EH (cell line): ENCODE data around the gene FCHSD2.
A peak's percentile ranks its signal among the peaks of the same experiment; 100 is the strongest.

Experiments
- DNase-seq: peaks from one replicate; pipeline ENCODE4 v3.0.0-alpha.2; 2015; ENCODE audit warnings: low read depth

The FCHSD2 gene

DNA sequence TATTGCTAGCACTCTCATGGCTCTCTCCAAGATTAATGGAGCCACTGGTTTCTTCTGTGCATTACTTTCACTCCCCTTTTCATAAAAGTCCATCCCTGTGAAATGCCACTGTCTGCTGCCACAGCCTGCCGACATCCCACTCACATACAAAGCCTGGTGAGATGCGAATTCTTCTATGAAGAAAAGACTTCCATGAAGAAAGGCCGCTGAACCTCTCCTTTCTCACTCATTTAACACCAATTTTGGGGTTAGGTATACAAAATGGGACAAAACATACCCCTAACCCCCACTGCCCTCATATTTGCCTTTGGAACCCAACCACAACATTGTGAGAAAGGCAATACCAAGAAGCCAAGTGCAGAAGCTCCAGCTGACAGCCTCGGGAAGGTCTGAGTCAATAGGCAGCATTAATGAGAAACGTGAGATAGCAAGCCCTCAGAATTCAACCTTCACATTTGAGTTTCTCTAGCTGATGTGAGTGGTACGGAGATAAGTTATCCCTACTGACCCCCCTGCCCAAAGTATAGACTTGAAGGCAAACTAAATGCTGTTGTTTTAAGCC lies 171.5 kb downstream of the FCHSD2 start:
- DNase-seq = no peak

DNA sequence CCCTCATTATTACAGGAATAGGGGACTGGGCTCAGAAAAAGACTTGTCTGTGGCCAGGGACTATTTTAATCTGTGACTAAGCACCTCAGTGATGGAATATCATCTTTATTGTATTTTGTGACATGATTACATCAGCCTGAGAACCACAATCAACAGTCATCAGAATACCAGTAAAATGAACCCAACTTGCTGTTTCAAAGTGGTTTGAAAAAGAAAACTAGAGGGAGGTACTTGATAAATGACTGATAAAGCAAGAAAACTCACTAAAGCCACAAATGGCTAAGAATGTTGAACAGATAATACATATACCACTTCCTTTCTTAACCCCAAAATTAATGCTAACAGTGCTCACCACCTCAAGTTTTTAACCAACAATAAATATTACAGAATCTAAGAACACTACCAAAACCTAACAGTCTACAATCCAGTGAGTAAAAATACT lies 172.2 kb downstream of the FCHSD2 start:
- peak; percentile 89 for DNase-seq

DNA sequence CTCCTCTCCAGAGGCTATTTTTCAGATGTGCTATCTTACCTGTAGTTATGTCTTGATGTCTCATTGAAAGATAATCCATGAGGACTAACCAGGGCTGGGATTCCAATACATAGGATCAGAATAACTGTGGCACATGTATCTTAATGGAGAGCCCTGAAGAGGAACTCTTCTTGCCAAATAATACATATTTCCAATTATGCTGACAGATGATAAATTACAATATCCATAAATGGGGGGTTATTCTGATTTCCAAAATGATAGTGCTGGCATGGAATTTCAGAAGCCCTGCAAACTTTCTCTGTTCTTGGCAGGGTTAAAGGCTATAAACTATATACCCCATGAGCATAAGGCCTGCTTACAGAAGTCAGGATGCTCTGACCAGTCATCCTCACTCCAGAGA lies 173.7 kb downstream of the FCHSD2 start:
- DNase-seq = no peak

DNA sequence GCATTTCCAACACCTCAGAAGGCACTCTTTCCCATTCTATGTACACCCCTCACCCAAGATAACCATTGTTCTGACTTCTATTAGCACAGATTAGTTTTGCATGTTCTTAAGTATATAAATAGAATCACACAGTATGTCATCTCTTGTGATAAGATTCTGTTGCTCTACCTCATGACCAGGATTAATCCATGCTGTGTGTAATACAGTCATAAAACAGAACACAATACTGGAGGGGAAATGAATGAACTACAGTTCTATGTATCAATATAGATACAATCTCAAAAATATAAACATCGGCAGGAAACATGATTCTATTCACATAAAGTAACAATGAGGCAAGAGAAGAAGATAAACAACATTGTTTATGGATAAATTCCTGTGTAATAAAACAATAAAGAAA lies 176.4 kb downstream of the FCHSD2 start:
- DNase-seq = no peak

DNA sequence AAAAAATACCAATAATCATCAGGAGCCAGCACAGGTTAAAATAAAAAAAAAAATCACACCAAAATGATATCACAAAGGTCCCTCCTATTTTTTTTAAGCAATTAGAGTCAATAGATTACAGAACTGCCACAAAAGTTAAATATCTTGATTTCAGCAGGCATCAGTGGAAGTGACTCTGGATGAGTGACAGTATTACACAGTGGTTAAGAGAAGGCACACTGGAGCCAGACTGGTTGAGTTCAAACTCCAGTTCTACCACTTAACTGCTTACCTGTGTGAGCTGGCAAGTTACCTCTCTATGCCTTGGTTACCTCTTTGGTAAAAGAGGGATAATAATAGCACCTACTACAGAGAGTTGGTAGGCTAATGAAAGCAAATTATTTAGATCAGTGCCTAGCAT lies 179.4 kb downstream of the FCHSD2 start:
- no peak for DNase-seq

DNA sequence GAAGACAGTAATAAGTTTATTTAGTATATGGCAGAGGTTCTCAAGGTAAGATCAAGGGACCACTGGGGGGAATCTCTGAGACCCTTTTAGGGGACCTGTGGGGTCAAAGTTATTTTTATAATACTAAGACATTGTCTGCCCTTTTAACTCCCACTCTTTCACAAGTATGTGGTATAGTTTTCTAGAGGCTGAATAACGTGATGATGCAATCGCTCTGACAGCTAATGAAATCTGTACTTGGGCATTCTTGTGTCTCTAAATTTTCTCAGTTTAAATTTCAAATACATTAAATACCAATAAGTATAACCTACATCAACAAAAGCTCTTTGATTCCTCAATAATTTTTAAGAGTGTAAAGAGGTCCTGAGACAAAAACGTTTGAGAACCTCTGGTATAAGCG lies 180.0 kb downstream of the FCHSD2 start:
- DNase-seq = peak; percentile 56

DNA sequence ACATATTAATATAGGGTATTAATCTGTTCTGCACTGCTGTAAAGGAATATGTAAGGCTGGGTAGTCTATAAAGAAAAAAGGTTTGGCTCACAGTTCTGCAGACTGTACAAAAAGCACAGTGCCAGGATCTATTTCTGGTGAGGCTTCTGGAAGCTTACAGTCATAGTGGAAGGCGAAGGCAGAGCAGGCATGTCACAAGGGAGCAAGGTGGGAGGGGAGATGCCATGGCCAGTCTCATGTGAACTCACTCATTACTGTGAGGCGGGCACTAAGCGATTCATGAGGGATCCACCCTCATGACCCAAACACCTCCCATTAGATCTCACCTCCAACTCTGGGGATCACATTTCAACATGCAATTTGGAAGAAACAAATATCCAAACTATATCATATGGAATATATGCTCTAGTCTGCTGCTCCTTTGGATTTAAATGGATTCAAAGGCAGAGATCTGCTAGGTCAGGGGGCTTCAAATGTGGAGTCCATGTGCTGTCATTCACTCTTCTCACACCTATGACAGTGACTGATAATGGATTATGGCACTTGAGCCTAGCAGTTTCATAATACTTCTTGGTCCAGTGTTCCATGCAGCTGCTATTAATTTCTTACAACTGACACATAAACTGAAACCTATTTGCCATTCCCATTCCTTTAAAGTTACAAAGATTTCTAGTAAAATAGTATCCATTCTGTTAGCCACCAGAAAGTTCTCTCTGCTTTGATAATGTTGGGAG lies 182.0 kb downstream of the FCHSD2 start:
- DNase-seq = no peak

DNA sequence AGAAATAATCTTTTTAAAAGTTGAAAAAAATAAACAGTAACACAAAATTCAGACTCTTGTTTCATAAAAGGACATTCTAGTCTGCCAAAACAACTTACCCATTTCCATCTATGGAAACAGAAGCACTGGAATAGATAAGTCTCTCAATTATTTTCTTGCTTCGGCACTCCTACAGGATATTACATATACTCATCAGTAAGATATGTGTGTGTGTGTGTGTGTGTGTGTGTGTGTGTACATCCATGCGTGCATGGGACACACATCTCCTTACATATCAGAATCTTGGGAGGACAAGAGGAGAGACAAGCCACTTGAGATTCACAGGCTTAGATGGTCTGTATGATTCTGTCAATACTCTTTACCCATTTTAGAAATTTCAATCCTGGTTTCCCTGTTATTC lies 183.3 kb downstream of the FCHSD2 start:
- peak; percentile 28 for DNase-seq

DNA sequence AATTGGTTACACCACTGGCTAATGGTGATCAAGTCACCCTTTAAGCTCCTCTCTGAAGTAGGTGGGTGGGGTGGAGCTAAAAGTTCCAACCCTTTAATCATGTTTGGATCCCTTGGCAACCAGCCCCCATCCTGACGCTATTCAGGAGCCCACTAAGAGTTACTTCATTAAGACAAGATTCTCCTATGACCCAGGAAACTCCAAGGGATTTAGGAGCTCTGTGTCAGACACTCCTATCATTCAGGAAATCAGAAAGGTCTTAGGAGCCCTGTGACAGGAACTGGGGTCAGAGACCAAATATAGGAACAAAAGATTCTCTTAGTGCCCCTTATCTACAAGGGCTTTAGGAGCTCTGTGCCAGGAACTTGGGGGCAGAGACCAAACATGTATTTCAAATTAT lies 186.7 kb downstream of the FCHSD2 start:
- DNase-seq = no peak

DNA sequence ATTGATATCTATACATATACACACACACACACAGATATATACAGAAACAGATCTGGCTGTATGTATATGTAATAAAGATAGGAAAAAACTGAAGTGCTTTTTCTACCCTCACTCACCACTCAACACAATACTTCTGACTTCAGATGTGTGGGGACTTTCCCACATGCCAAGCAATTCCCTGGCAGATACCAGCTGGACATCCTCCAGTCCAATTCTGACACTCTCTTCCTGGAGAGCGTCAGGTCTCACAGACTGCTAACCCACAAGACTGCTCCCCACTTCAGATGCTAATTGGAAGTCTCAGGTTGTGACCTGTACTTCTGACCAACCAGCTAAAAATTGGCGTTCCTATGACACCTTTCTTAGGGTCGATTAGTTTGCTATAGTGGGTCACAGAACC lies 187.3 kb downstream of the FCHSD2 start:
- no peak for DNase-seq

DNA sequence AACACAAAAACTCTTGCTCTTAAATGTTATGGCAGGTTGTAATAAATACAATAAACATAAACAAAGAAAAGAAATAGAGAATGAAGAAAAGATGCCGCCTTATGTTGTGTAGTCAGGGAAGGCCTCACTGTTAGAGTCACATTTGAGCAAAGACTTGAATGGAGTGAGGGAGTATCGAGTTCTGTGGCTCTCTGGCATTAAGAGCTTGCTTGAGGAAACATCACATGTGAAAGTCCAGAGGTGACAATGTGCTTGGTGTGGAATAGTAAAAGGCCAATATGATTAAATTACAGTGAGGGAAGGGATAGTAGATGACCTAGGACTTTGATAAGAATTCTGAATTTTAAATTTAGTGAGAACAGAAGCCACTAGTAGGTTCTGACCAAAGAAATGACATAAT lies 188.5 kb downstream of the FCHSD2 start:
- DNase-seq = no peak

DNA sequence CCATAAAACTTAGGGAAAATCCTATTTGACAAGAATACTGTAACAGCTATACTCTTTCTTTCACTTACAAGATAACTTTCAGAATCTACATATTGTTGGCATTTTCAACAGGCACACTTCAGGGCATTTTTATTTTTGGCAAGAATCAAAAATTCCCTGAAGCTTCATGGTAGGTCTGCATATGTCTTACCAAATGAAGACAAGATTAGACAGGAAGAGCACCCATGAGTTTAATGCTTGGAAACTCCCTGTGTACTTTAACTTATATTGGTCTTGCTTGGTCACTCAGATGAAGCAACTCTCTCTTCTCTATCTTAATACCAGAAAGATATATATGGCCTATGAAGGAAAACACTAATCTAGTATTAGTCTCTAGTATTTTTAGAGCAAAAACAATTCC lies 190.2 kb downstream of the FCHSD2 start:
- no peak for DNase-seq

DNA sequence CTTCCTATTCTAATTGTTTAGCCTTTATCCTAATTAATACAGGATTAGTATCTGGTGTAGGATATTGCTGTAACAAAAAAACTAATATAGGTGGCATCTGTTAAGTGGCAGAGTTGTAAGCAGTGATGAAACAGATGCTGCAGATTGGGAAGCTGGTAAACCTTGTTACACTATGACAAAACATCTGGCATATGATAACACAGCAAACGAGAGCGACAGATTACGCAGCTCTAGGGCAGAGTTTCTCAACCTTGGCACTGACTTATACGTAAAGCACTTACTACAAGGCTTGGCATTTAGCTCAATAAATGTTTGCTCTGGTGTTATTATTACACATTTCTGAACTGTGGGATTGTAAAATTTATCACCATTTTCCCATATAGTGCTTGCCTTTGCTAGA lies 190.9 kb downstream of the FCHSD2 start:
- DNase-seq = peak; percentile 47

DNA sequence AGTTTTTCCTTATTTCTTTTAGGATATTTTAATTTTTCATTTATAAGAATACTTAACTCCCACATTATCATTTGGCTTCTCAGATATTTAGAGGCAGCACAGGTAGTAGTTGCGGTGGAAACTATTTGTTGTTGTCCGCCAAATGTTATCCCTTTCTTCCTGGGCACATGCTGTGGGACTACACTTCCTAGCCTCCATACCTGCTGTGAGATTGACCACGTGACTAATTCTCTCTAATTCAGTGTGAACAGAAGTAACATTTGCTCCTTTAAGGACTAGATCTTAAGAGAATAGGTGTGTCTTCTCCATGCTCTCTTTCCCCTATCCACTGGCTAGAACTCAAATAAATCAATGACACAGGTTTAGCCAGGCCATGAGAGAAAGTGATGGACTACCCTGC lies 191.4 kb downstream of the FCHSD2 start:
- DNase-seq = no peak

DNA sequence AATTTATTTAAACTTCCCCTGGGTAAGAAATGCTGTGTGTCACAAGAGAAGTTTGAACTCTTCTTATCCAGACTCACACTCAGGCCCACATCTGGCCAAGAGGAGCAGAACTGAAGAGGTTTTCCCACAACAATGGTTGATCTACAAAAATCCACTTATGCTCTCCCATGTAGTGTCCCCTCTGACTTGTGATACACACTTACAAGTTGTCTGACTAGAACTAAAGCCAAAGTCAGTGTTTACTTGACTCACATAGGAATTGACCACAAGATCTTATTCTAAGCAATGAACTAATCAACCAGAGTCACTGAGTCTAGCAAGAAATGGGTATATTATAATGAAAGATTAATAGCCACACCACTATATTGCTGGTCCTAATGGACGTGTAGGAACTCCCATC lies 194.9 kb downstream of the FCHSD2 start:
- no peak for DNase-seq

DNA sequence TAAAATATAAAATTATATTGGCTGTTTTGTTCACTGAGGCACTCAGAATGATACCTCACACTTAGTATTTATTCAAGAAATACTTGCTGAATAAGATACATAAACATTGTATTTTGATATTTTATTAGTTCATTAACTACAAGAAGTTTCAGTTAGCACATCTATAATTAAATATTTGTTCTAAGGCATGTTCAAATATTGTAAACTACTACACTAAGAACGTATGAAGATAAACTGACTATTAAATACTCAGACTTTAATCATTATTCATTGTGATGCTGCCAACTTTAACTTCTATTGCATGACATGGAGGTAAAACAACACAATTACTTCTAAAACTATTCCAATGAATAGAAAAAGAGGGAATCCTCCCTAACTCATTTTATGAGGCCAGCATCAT lies 198.5 kb downstream of the FCHSD2 start:
- DNase-seq = no peak

DNA sequence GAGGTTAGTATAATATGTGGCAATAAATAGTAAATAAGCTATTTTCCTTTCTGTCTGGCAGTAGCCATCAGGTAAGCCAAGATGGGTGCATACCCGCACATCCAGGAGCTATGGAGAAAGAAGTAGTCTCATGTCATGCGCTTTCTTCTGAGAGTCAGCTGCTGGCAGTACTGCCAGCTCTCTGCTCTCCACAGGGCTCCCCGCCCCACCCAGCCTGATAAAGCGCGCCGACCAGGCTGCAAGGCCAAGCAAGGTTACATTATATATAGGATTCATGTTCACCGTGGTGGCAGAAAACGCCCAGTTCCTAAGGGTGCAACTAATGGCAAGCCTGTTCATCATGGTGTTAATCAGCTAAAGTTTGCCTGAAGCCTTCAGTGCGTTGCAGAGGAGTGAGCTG lies 201.7 kb downstream of the FCHSD2 start:
- DNase-seq = no peak

DNA sequence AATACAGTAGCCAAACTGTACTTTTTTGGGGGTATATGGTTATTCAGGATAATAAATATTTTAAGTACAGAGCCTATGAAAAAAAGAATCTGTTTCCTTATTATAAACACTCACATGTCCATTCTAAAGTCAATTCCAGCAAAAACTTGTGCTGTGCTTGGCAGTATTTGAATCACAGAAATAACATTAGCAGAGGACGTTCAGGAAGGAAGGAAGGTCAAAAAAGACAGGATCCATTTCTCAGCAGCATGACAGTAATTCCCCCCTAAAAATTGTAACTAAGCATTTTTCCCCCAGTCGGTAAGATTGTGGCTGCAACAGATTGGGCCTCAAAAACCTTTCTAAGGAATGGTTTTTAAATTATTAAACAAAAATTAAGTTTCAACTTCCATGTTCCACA lies 203.1 kb downstream of the FCHSD2 start:
- DNase-seq = no peak

DNA sequence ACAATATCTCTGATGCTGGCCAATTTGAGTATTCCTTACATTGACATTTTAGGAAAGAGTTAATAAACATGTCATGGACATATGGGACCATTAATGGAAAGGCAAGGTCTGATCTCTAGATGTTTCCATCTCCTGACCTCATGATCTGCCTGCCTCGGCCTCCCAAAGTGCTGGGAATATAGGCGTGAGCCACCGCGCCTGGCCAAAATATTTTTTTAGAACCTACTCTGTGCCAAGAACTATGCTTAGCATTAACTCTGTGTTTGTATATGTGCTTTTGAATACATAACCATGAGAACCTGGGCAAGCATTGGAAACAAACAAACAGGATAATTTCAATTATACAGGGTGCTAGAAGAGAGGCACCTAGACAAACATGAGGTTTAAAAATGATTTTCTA lies 204.7 kb downstream of the FCHSD2 start:
- no peak for DNase-seq

DNA sequence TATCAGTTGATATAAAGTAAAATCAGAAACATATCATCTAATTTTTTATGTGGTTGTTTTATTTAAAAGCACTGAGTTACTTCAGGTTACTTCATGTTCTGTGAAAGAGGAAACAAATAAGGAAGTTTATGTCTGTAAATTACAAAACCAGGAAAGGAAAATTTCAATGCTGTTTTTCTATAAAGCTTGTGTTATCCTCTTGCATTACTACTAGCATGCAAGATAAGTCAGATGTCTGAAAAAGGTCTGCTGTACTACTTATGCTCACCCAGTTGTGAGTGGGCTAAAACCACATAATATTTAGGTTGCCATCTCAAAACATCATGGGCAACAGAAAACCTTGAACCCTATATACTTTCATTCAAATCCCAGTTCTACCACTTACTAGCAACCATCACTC lies 206.4 kb downstream of the FCHSD2 start:
- no peak for DNase-seq

DNA sequence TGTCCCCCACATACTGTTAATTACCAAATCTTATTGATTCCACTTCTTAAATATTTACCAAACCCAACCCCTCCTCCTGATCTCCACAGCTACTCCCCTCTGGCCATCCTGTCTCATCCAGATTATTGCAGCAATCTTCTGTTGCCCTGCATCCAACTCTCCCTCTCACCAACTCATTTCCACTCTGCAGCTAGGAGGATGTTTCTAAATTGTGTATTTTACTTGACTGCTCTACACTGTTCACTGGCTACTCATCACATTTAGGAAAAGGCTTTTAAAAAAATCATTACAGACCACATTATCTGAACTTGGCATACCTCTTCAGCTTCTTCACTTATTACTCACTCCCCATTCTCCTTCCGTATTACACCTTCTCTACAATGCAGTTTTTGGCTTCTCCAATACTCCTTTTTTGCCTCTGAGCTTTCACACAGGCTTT lies 210.0 kb downstream of the FCHSD2 start:
- DNase-seq = peak; percentile 74

DNA sequence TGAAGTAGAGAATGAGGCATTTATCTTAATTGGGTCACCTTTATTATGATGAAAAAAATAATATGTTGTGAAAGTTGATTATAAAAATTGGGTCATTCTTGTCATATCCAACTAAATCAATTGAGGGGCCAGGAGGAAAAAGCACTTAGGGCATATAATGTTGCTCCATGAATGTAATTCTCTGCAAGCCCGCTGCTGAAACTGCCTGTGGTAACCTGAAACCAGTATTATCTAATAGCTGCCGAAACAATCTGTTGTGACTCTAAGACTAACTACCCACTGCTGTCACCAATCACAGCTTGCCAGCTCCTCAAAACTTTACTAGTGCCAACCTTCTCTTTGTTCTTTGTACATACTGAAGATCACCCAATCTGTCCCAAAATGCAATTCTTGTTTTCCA lies 212.1 kb downstream of the FCHSD2 start:
- DNase-seq = peak; percentile 30

DNA sequence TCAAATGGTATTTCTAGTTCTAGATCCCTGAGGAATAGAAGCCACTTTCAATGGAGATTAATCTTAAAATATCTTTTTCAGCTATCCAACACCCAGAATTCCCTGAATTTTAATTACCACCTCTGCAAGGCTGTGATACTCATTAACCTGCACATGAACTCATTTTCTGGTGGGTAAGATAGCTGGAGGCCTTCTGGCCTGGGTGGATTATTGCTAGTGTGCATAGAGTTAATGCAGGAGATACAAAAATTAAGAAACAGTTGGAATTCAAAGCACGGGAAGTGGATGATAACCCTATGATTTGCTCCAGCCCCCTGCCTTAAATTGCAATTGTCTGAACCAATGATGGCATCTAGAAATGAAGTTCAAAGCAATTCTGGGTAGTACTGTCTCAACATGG lies 212.9 kb downstream of the FCHSD2 start:
- DNase-seq = no peak

DNA sequence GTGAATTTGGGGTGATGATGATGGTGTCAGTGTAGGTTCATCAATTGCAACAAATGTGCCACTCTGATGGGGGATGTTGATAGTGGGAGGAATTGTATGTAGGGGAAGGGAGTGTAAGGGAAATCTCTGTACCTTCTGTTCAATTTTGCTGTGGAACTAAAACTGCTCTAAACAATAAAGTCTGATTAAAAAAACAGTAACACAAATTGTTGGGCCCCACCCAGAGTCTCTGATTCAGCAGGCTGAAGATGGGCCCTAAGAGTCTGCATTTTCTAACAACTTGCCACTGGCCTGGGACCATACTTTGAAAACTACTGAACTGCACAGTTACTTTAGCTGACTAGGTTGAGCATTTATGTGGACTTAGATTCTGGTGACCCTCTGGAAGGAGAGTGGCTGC lies 214.7 kb downstream of the FCHSD2 start:
- no peak for DNase-seq
